HG02588 (cell line): ENCODE results near the gene TBC1D22A.

Source experiments
- ATAC-seq: cut with Tn5 transposase; IDR thresholded peaks from one replicate; pipeline ENCODE4 v1.9.1; 2021; ENCODE audit warnings: mild to moderate bottlenecking, moderate library complexity; ENCODE audit not compliant: unreplicated experiment

Gene TBC1D22A

DNA sequence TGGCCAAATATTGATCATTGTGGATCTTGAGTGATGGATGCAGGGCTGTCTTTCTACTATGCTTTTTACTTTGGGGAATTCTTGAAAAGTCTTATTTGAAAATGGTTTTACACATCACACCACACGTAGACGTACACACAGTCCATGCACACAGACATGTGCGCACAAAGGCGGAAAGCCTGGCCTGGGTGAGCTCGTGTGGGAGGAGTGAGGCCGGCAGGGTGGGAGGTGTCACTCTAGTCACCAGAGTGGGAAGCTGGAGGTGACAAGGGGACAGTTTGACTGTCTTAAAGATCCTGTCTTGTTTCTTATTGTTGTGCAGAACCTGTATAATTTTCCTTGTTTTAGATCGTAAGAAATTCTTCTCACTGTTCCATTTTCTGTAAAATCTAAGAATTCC is 326.9 kb downstream of the TBC1D22A start:
- no peak for ATAC-seq

DNA sequence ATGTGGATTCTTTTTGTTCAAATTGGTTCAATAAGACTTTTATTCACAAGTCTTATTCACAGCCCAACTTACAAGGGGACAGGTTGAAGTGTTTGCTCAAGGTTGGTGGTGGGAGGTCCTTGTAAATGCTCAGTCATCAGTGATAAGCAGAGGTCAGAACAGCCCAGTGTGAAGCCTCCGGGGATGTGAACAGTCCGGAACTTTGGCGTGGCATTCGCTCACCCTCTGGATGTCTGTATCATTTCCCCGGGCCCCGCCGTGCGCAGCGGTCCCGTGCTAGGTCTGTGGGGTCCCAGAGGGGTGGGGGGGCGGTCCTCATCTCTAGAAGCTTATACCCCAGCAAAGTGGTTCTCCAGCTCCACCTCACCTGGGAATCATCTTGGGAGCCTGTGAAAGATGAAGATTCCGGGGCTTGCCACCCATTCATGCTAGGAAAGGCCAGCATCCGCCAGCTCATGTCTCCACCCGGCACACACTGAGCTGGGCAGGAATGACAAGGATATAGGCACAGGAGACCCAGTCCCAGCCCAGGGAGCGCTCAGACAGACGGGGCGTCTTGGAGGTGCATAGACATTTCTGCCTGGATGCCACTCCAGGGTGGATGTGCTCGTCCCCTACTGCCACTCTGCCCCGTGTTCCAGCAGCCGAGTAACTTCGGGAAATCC is 327.5 kb downstream of the TBC1D22A start:
- ATAC-seq = no peak

DNA sequence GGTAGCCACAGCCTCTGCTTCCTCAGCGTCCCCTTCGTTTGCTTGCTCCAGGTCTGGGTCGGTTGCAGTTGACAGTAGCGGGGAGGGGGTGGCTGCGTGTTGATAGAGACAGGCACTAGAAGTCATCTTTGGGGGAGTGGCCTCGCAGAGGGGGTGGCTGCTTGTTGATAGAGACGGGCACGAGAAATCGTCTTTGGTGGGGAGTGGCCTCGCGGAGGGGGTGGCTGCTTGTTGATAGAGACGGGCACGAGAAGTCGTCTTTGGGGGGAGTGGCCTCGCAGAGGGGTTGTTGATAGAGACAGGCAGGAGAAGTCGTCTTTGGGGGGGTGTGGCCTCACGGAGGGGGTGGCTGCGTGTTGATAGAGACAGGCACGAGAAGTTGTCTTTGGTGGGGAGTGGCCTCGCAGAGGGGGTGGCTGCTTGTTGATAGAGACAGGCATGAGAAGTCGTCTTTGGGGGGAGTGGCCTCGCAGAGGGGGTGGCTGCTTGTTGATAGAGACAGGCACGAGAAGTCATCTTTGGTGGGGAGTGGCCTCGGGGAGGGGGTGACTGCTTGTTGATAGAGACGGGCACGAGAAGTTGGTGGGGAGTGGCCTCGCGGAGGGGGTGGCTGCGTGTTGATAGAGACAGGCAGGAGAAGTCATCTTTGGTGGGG is 328.3 kb downstream of the TBC1D22A start:
- no peak for ATAC-seq

DNA sequence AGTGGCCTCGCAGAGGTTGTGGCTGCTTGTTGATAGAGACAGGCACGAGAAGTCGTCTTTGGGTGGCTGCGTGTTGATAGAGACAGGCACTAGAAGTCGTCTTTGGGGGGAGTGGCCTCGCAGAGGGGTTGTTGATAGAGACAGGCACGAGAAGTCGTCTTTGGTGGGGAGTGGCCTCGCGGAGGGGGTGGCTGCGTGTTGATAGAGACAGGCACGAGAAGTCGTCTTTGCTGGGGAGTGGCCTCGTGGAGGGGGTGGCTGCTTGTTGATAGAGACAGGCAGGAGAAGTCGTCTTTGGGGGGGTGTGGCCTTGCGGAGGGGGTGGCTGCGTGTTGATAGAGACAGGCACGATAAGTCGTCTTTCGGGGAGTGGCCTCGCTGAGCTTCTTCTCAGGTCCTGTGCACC is 328.8 kb downstream of the TBC1D22A start:
- ATAC-seq = no peak

DNA sequence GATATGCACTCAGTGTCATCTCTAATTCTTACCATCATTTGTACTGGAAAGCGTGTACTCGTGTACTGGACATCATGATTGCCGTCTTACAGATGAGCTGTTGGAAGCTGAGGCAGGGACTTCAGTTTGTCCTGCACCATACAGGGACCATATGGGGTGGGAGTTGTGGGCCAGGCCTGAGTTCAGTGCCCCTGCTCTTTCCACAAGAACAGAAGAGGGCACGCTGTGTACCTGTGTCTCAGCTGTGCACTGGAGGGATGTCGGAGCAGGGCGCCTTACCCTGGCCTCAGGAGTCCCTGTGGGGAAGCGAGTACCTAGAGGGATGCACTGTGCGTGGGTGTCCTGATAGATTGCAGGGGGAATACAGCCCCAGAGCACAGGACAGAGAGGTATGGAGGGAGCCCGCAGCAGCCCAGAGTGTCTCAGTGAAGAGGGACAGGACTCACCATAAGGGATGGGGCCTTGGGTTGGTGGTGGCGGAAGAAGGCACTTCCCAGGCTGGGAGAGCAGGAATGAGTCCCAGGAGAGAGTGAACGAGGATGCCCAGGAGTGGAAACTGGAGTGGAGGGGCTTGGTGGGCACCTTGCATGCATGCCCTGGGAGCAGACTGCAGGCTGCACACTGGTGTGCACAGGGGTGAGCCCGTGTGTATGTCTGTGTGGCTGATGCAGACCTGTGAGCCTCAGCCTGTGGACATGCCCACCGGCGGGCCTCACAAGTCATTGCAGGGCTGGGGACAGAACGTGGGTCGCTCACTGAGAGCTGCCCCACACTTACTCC is 329.7 kb downstream of the TBC1D22A start:
- ATAC-seq = no peak

DNA sequence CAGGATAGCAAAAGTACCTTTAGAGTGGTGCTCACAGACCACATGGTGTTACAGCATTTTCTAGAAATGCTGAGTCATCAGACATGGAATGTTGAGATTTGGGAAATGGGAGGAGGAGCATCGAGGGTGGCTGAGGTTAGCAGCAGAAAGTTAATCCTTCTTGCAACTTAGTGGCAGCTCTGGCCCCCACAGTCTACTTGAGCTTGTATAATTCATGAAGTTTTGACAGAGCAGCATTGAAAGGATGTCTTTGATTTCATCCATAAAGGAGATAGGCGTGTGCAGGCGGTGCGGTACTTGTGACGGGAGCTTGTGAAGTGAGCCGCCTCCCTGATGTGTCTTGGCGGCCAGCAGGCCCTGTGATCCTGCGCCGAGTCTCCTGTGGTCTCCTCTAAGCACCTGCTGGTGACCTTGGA is 330.5 kb downstream of the TBC1D22A start:
- no peak for ATAC-seq

DNA sequence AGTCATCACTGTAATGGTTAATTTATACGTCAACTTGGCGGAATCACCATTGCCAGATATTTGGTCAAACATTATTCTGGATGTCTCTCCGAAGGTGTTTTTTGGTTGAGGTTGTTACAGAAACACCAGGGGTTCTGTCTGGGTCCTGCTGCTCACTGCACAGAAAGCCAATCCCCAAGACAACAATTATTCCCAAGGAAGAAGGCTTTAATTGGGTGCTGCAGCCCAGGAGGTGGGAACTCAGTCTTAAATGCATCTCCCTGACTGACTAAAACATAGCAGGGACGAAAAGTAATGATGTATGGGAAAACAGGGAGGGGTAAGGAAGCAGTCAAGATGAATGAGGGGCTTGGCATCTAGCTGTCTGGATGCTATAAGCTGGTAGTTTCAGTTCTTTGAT is 331.3 kb downstream of the TBC1D22A start:
- ATAC-seq = no peak

DNA sequence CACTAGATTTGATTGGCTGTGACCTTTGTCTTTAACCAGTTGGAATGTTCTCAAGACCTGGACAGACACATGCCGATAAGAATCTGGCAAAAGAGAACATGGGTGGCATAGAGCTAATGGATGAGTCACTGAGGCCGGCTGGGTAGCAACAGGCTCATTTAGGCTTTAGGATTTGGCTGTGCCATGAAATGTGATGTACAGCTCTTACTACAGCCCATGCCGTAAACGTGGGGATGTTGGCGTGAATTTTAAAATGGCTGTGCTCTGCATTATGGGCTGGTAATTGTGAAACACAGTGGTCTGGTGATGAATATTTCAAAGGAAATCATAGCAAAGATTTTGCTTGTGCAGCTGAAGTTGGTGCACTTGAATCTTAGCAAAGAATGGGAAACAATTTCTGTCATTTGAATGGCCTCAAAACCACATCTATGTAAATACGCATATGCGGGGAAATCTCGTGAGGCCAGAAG is 332.4 kb downstream of the TBC1D22A start:
- no peak for ATAC-seq

DNA sequence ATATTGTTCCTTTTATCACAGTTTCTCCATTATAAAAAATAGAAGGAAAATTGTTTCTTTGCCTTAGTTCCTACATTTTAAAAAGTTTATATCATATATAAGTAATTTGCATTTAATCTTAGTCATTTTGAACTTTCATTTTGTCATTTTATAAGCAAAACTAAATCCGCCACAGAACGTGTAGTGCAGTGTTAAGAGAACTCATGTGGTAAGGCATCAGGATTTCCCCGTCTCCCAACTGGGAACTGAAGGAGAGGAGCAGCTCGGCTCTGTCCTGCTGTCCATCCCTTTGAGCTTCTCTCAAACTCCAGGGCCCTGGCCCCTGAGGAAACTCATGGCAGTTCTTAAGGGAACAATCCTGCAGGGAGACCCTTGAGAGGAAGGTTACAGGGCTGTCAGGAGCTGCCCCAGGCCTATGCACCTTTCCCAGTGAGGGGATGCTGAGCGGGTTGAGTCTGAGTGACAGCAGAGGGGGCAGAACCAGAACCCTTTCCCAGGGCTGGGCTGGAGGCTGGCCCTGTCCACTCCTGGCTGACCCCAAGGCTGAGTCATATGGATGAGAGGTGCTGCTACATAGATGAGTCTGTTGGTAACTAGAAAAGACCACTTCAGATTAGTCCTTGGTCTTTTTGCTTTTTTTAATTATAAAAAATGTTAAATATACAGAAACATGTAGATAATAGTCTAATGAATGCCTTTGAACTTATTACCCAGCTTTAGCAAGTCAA is 333.1 kb downstream of the TBC1D22A start:
- no peak for ATAC-seq

DNA sequence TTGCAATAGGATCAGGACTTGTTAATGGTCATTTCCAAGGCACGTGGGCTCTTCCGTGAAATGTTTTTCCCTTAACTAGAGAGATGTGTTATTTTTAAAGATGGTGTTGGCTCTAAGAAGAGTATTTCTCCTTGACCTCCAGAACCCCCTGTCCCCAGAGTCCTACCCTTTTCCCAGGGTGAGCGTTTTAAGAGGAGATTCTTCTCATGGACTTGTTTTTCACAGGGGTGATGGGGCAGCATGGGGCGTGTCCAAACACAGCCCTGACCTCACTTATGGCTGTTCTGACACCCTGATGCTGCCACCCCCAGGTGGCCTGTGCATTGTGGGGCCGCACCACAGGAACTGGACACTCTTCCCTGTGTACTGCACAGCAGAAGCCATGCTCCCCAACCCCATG is 335.7 kb downstream of the TBC1D22A start:
- ATAC-seq = no peak

DNA sequence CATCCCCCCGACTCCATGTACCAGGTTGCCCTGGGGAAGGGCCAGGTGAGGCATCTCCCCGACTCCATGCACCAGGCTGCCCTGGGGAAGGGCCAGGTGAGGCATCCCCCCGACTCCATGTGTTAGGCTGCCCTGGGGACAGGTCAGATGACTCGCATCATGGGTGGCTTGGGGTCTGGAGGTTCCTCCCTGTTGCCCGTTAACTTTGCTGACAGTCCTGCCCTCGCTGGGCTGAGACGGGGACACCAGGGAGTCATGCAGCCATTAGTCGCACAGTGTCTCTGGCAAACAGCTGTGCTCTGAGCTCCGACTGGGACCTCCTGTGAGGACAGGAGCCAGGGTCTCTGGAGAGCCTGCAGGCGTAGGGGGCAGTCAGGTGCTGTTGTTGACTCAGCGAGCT is 336.1 kb downstream of the TBC1D22A start:
- no peak for ATAC-seq

DNA sequence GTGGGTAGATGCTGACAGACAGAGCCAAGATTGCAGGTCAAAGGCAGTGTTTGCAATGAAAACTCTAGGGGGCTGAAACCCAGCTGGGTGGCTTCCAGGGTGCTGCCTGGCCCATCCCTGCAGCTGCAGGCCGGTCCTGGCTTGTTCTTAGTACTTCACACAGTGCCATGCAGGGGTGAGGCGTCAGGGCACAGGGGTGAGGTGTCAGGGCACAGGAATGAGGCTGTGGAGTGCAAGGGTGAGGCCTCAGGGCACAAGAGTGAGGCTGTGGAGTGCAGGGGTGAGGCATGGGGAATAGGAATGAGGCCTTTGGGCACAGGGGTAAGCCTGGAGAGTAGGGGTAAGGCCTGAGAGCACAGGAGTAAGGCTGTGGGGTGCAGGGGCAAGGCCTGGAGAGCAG is 337.6 kb downstream of the TBC1D22A start:
- no peak for ATAC-seq

DNA sequence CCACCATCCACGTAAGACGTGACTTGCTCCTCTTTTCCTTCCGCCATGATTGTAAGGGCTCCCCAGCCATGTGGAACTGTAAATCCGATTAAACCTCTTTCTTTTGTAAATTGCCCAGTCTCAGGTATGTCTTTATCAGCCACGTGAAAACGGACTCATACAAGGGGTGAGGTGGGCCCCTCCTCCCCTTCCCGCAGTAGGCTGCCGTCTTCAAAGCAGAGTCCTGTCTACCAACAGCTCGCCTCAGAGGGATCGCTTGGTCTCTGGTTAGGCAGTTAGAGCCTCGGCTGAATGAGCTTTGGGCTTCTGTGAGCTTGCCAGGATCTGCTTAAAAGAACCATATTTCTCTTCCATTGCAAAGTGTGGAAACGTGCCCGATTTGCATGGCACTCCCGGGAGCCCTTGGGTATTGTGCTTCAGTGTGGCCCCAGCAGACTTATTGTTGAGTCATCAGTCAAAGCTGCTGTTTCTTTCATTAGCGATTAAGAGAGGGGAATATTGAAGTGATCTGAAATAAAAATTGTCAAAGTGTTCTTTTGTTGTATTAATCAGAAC is 338.3 kb downstream of the TBC1D22A start:
- no peak for ATAC-seq

DNA sequence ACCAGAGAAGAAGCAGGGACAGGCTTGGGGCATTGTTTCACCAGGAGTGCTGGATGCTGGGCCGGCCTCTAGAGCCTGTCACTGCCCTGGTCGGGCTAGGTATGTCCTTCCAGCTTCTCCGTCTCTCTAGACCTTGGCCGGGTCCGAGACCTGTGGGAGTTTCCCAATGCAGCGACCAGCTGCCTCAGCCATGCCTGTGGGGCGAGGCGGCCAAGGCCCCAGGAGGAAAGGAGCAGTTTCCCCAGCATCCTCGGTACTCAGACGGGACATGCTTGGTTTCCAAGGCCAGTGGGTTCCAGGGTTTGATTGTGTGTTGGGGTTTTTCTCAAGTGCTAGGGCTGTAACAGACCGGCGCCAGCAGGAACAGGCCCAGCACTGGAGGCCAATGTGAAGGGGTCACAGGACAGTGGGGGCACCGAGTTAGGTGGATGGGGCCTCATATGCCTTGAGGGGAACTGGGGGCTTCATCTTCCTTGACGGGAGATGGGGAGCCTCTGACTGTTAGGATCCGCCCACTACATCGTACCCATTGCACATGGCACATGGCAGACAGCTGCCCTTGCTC is 339.0 kb downstream of the TBC1D22A start:
- ATAC-seq = no peak

DNA sequence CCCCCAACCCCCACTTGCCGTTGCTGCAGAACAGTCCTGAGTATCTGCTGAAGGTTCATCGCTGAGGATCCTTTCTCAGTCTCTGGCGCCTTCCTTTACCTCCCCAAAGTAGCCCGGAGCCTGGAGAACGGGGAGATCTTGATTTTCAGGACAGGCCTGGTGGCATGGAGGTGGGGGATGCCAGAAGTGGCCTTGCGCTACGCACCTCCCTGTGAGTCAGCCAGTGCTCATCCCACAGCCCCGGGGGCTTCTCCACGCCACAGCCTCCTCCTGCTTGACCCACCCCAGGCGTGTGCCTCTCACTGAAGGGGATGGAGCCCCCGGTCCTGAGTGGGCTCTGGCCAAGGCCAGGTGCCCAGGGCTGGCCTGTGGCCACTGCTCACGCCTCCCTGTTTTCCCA is 339.6 kb downstream of the TBC1D22A start:
- no peak for ATAC-seq

DNA sequence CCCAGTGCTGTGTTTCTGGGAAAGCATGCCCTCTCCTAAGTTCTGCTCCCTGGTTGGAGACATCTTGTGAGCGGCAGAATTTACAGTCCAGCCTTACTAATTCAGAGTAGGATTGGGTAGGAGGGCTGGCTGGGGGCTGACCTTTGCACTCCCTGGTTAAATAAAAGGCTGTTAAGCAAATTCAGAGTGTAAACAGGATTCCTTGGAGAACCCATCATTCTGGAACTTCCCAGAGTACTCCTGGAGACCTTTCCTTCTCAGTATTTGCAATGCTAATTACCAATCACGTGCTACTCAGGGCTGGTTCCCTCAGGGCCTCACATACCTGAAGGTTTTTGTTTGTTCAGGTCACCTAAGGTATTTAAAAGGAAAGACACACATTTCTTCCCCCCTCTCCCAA is 340.2 kb downstream of the TBC1D22A start:
- ATAC-seq = no peak

DNA sequence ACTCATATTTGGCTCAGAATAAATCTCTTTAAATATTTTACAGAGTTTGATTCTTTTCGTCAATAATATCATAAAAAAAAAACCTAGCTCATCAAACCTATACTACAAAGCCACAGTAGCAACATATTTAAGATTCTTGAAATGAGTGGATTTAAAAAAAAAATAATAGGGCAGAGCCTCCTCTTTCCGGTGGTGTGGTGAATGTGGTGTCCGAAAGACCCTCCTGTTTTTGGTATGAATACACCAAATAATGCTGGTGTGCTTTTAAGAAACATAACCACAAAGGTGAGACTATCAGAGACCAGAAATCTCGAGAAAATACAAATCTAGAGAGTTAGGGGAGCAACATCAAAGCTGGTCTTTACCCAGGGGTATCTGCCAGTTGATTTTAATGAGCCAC is 342.6 kb downstream of the TBC1D22A start:
- no peak for ATAC-seq

DNA sequence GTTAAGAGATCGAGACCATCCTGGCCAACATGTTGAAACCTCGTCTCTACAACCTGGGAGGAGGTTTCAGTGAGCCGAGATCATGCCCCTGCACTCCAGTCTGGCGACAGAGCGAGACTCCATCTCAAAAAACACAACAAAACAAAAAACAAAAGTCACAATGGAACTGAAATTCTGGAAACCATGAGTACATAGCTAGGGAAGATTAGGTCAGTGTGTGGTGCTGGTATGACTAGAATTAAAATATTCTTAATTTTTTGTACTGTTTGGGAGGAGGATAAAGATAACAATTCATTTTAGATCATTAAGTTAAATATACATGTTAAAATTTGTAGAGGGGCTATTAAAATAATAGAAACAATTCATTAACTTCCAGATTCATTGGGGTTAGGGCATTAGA is 344.4 kb downstream of the TBC1D22A start:
- ATAC-seq = no peak

DNA sequence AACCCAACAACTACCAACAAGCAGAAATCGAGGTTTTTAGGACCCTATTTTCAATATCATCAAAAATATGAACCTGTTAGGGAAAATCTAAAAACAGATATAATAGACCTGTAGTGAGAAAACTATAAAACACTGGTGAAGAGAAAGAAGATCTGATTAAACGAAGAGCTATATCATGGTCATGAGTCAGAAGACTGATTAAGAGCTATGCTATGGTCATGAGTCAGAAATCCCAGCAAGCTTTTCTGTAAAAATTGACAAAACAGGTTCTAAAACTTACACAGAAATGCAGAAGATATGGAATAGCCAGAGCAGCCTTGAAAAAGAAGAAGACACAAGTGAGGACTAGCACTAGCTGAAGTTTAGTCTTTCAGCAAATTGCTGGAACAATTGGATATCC is 345.0 kb downstream of the TBC1D22A start:
- ATAC-seq = no peak

DNA sequence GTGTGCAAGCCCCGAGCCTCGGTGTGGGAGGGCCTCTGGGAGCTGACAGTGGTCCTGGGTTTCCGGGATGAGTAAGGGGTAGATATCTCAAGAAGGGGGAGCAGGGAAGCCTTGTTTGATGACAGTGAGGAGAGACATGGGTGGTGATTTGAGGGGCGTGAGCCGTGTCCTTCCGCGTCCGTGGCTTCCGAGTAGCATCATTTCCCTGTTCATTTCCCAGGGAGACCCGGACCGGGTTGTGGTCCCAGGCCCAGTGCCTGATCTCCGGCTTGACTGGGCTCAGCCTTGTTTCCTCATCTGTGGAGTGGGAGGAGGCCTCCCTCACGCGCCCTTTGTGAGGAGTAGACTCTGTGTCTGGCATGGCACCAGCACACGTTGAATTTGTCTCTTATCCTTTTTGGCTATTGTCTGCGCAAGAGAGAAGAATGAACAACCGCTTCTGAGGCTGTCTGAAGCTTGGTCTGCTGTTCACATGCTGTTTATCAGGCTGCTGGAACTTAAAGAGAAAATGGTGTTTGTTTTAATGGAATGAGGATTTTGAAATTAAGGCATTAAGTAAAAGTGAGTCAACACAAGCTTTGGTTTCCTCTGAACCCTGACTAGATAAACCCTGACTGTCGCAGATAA is 348.5 kb downstream of the TBC1D22A start:
- no peak for ATAC-seq
